HEK293T (cell line): Measurements from ENCODE around the gene VAT1L.

Experiments
- CTCF ChIA-PET: fragments of 350-600 bp; formaldehyde crosslinking; extraction: SDS; loops from one replicate; lab custom pipeline; 2021; ENCODE audit warnings: antibody characterized with exemption, inconsistent platforms; lab: Yijun Ruan, JAX
- POLR2A ChIA-PET: fragments of 350-600 bp; formaldehyde crosslinking; extraction: SDS; loops from one replicate; lab custom pipeline; 2020; ENCODE audit warnings: antibody characterized with exemption, inconsistent platforms; lab: Yijun Ruan, JAX
- DNase-seq: peaks from one replicate; pipeline ENCODE4 v3.0.0; 2012; ENCODE audit warnings: mixed read lengths; ENCODE audit errors: extremely low spot score
- ARNT ChIP-seq: fragments of 450-650 bp; IDR thresholded peaks from 2 replicates; pipeline ENCODE4 v1.6.1; 2017; ENCODE audit warnings: mild to moderate bottlenecking
- BHLHE40 ChIP-seq: fragments of 450-650 bp; IDR thresholded peaks from 2 replicates; pipeline ENCODE4 v1.6.1; 2016; ENCODE audit warnings: mild to moderate bottlenecking, moderate library complexity, borderline replicate concordance
- CTBP1 ChIP-seq: fragments of 450-650 bp; IDR thresholded peaks from 2 replicates; pipeline ENCODE4 v1.6.1; 2016; ENCODE audit warnings: borderline replicate concordance
- ELF4 ChIP-seq: fragments of 450-650 bp; IDR thresholded peaks from 2 replicates; pipeline ENCODE4 v1.6.1; 2017; ENCODE audit warnings: antibody characterized with exemption
- FOXA1 ChIP-seq: fragments of 450-650 bp; IDR thresholded peaks from 2 replicates; pipeline ENCODE4 v1.6.1; 2016; ENCODE audit warnings: mild to moderate bottlenecking
- FOXK2 ChIP-seq: fragments of 450-650 bp; IDR thresholded peaks from 2 replicates; pipeline ENCODE4 v1.6.1; 2016; ENCODE audit warnings: mild to moderate bottlenecking
- FOXM1 ChIP-seq: fragments of 450-650 bp; IDR thresholded peaks from 2 replicates; pipeline ENCODE4 v1.6.1; 2017; ENCODE audit warnings: mild to moderate bottlenecking, borderline replicate concordance
- HDGF ChIP-seq: fragments of 450-650 bp; IDR thresholded peaks from 2 replicates; pipeline ENCODE4 v1.6.1; 2017; ENCODE audit warnings: antibody characterized with exemption, borderline replicate concordance
- L3MBTL2 ChIP-seq: fragments of 450-650 bp; conservative IDR thresholded peaks from 2 replicates; pipeline ENCODE4 v1.6.1; 2016; ENCODE audit warnings: mild to moderate bottlenecking
- LEF1 ChIP-seq: fragments of 450-650 bp; IDR thresholded peaks from 2 replicates; pipeline ENCODE4 v1.6.1; 2017; ENCODE audit warnings: mild to moderate bottlenecking, borderline replicate concordance
- NFRKB ChIP-seq: fragments of 450-650 bp; IDR thresholded peaks from 2 replicates; pipeline ENCODE4 v1.6.1; 2016; ENCODE audit warnings: mild to moderate bottlenecking, moderate library complexity
- PKNOX1 ChIP-seq: fragments of 450-650 bp; IDR thresholded peaks from 2 replicates; pipeline ENCODE4 v1.6.1; 2016
- SP1 ChIP-seq: fragments of 450-650 bp; IDR thresholded peaks from 2 replicates; pipeline ENCODE4 v1.6.1; 2017
- SUZ12 ChIP-seq: fragments of 450-650 bp; IDR thresholded peaks from 2 replicates; pipeline ENCODE4 v1.6.1; 2016; ENCODE audit warnings: mild to moderate bottlenecking
- TARDBP ChIP-seq: fragments of 450-650 bp; IDR thresholded peaks from 2 replicates; pipeline ENCODE4 v1.6.1; 2016
- ZNF384 ChIP-seq: fragments of 450-650 bp; IDR thresholded peaks from 2 replicates; pipeline ENCODE4 v1.6.1; 2016

VAT1L gene

GRCh38 chr16:77849646-77850258 is 61.4 kb downstream of the VAT1L start:
- ChIA-PET CTCF (no interaction called here), POLR2A (no interaction called here)
- TF ChIP-seq SP1 (no peak), LEF1 (no peak), FOXM1 (no peak), FOXK2 (no peak), ARNT (no peak), FOXA1 (no peak), CTBP1 (no peak), ZNF384 (no peak), TARDBP (no peak), PKNOX1 (no peak), L3MBTL2 (no peak)
- no peak for DNase-seq

- ChIA-PET POLR2A (no interaction called here), CTCF (no interaction called here)
- TF ChIP-seq ARNT = no peak
- DNase-seq = no peak
Observed at GRCh38 chr16:77850636-77851333, 62.4 kb downstream of the VAT1L start.

- TF ChIP-seq SUZ12 (no peak), TARDBP (no peak), FOXA1 (no peak), NFRKB (no peak), HDGF (no peak), LEF1 (no peak), ZNF384 (no peak), ARNT (no peak), L3MBTL2 (no peak), FOXM1 (no peak), CTBP1 (no peak), PKNOX1 (no peak), FOXK2 (no peak), ELF4 (no peak), BHLHE40 (no peak), SP1 (no peak)
- CTCF ChIA-PET = no interaction called here
- POLR2A ChIA-PET = no interaction called here
- DNase-seq = no peak
Observed at GRCh38 chr16:77853161-77853560, 64.8 kb downstream of the VAT1L start.

- ChIA-PET POLR2A (no interaction called here), CTCF (interaction anchor here (0.6 kb wide), 1 partner anchor 21 kb away, joined by 7 read pairs; no protein-coding TSS in a partner anchor)
- TF ChIP-seq HDGF (no peak), FOXM1 (no peak), L3MBTL2 (no peak), ELF4 (no peak), SP1 (no peak), CTBP1 (no peak), SUZ12 (no peak), NFRKB (no peak), ARNT (no peak), FOXA1 (no peak), TARDBP (no peak), PKNOX1 (no peak), FOXK2 (no peak), LEF1 (no peak), ZNF384 (no peak), BHLHE40 (no peak)
- DNase-seq = no peak
Observed at GRCh38 chr16:77856438-77857160, 68.2 kb downstream of the VAT1L start.

- CTCF ChIA-PET = no interaction called here
- POLR2A ChIA-PET = no interaction called here
- TF ChIP-seq L3MBTL2 (no peak), TARDBP (no peak), ELF4 (no peak), BHLHE40 (no peak), FOXM1 (no peak), NFRKB (no peak), CTBP1 (no peak), HDGF (no peak)
- no peak for DNase-seq
Observed at GRCh38 chr16:77858060-77858459, 69.7 kb downstream of the VAT1L start.
